ENCODE results near the gene PRRT1B.

Gene PRRT1B

GRCh38 chr9:131537946-131538345 lies 7.4 kb upstream of the PRRT1B start:
- Histone ChIP-seq H3K9me2 (replicated peaks; ENCODE audit: insufficient read depth, low read length) (no peaks in the 10 kb centered on the region), H3K4me2 (ENCODE audit: low read depth, low read length, poor library complexity, severe bottlenecking) (no peak overlapping the region), H3K79me2 (ENCODE audit: insufficient read depth, low read length) (no peaks in the 10 kb centered on the region), H3K27ac (ENCODE audit: low read depth, low read length) (no peak overlapping the region), H3K27me3 (ENCODE audit: low read length) (no peaks in the 10 kb centered on the region), H3K4me3 (ENCODE audit: insufficient read depth, low read length, poor library complexity, severe bottlenecking) (no peak overlapping the region), H4K20me1 (ENCODE audit: low read depth, low read length) (no peaks in the 10 kb centered on the region), H2AFZ (ENCODE audit: low read depth, low read length, severe bottlenecking) (no peak overlapping the region), H3K9me3 (ENCODE audit: insufficient read depth, low read length) (no peaks in the 10 kb centered on the region), H3F3A (ENCODE audit: insufficient read depth) (no peaks in the 10 kb centered on the region), H3K36me3 (ENCODE audit: low read length) (no peaks in the 10 kb centered on the region), H3K9ac (ENCODE audit: low read length) (no peak overlapping the region)
- TF ChIP-seq EZH2phosphoT487 (conservative IDR thresholded peaks at IDR 0.05; ENCODE audit: low read length) (no peak), CTCF (IDR thresholded peaks at IDR 0.05; ENCODE audit: insufficient read depth, low read length, poor library complexity, severe bottlenecking) (no peak)

GRCh38 chr9:131539223-131539923 lies 6.0 kb upstream of the PRRT1B start:
- Histone ChIP-seq H3K4me3 (ENCODE audit: insufficient read depth, low read length, poor library complexity, severe bottlenecking) (no peak overlapping the region), H3K79me2 (ENCODE audit: insufficient read depth, low read length) (no peaks in the 10 kb centered on the region), H3K4me2 (ENCODE audit: low read depth, low read length, poor library complexity, severe bottlenecking) (no peak overlapping the region), H4K20me1 (ENCODE audit: low read depth, low read length) (no peaks in the 10 kb centered on the region), H3K27ac (ENCODE audit: low read depth, low read length) (no peak overlapping the region), H3K36me3 (ENCODE audit: low read length) (no peaks in the 10 kb centered on the region), H2AFZ (ENCODE audit: low read depth, low read length, severe bottlenecking) (no peak overlapping the region), H3K27me3 (ENCODE audit: low read length) (no peaks in the 10 kb centered on the region), H3F3A (ENCODE audit: insufficient read depth) (no peaks in the 10 kb centered on the region), H3K9ac (ENCODE audit: low read length) (no peak overlapping the region), H3K9me2 (replicated peaks; ENCODE audit: insufficient read depth, low read length) (no peaks in the 10 kb centered on the region), H3K9me3 (ENCODE audit: insufficient read depth, low read length) (peaks cover 5% of the 10 kb centered on the region; the same call in 1 of the 2 replicates)
- TF ChIP-seq EZH2phosphoT487 (conservative IDR thresholded peaks at IDR 0.05; ENCODE audit: low read length) (no peak), CTCF (IDR thresholded peaks at IDR 0.05; ENCODE audit: insufficient read depth, low read length, poor library complexity, severe bottlenecking) (no peak)

- Histone ChIP-seq H3K9me2 (replicated peaks; ENCODE audit: insufficient read depth, low read length) (no peaks in the 10 kb centered on the region), H3K27me3 (ENCODE audit: low read length) (no peaks in the 10 kb centered on the region), H3F3A (ENCODE audit: insufficient read depth) (no peaks in the 10 kb centered on the region), H3K79me2 (ENCODE audit: insufficient read depth, low read length) (no peaks in the 10 kb centered on the region), H3K4me2 (ENCODE audit: low read depth, low read length, poor library complexity, severe bottlenecking) (no peak overlapping the region), H3K4me3 (ENCODE audit: insufficient read depth, low read length, poor library complexity, severe bottlenecking) (no peak overlapping the region), H3K9ac (ENCODE audit: low read length) (no peak overlapping the region), H2AFZ (ENCODE audit: low read depth, low read length, severe bottlenecking) (no peak overlapping the region), H4K20me1 (ENCODE audit: low read depth, low read length) (no peaks in the 10 kb centered on the region), H3K36me3 (ENCODE audit: low read length) (no peaks in the 10 kb centered on the region), H3K9me3 (ENCODE audit: insufficient read depth, low read length) (peaks cover 5% of the 10 kb centered on the region; the same call in 1 of the 2 replicates), H3K27ac (ENCODE audit: low read depth, low read length) (no peak overlapping the region)
- no peak for TF ChIP-seq CTCF (IDR thresholded peaks at IDR 0.05; ENCODE audit: insufficient read depth, low read length, poor library complexity, severe bottlenecking)
- TF ChIP-seq EZH2phosphoT487 (conservative IDR thresholded peaks at IDR 0.05; ENCODE audit: low read length) = no peak
Measured at GRCh38 chr9:131543141-131543540, 2.2 kb upstream of the PRRT1B start.
